GM23248 (cell line): ENCODE measurements around the gene CREB3L1. TPM values are rescaled to one million over a fixed set of nuclear protein-coding genes. Genes with fewer than 3 reads are reported as not detected.

Source experiments
- DNase-seq: peaks from one replicate; pipeline ENCODE4 v3.0.0-alpha.2; 2015
- H2AFZ ChIP-seq: fragments of 200-600 bp; sonication (generic); 2 replicates; pipeline ENCODE4 v1.6.1; 2016; ENCODE audit warnings: antibody characterized with exemption
- H3F3A ChIP-seq: fragments of 200-600 bp; sonication (generic); 2 replicates; pipeline ENCODE4 v1.6.1; 2016; ENCODE audit warnings: mild to moderate bottlenecking, antibody characterized with exemption, mixed run types; ENCODE audit not compliant: insufficient read depth
- H3K27ac ChIP-seq: fragments of 200-600 bp; sonication (generic); 2 replicates; pipeline ENCODE4 v1.5.1; 2016; ENCODE audit warnings: mild to moderate bottlenecking
- H3K27me3 ChIP-seq: fragments of 200-600 bp; sonication (generic); replicated peaks from 2 replicates; pipeline ENCODE4 v1.6.1; 2016; ENCODE audit warnings: mild to moderate bottlenecking; ENCODE audit not compliant: insufficient read depth
- H3K36me3 ChIP-seq: fragments of 200-600 bp; sonication (generic); 2 replicates; pipeline ENCODE4 v1.6.1; 2016; ENCODE audit warnings: low read depth, mild to moderate bottlenecking
- H3K4me1 ChIP-seq: fragments of 200-600 bp; sonication (generic); 2 replicates; pipeline ENCODE4 v1.6.1; 2016; ENCODE audit warnings: mild to moderate bottlenecking; ENCODE audit not compliant: insufficient read depth
- H3K4me2 ChIP-seq: fragments of 200-600 bp; sonication (generic); one replicate; pipeline ENCODE4 v1.6.1; 2016; ENCODE audit warnings: mild to moderate bottlenecking; ENCODE audit not compliant: unreplicated experiment
- H3K4me3 ChIP-seq: fragments of 200-600 bp; sonication (generic); 2 replicates; pipeline ENCODE4 v1.5.1; 2016; ENCODE audit warnings: mild to moderate bottlenecking
- H3K79me2 ChIP-seq: fragments of 200-600 bp; sonication (generic); 2 replicates; pipeline ENCODE4 v1.6.1; 2016; ENCODE audit warnings: mild to moderate bottlenecking; ENCODE audit not compliant: insufficient read depth
- H3K9ac ChIP-seq: fragments of 200-600 bp; sonication (generic); 2 replicates; pipeline ENCODE4 v1.6.1; 2016; ENCODE audit warnings: mild to moderate bottlenecking
- H3K9me2 ChIP-seq: fragments of 200-600 bp; sonication (generic); 2 replicates; pipeline ENCODE4 v1.6.1; 2016; ENCODE audit warnings: mixed run types, mild to moderate bottlenecking, moderate library complexity; ENCODE audit not compliant: insufficient read depth
- H3K9me3 ChIP-seq: fragments of 200-600 bp; sonication (generic); one replicate; pipeline ENCODE4 v1.6.1; 2017; ENCODE audit warnings: low read depth
- H4K20me1 ChIP-seq: fragments of 200-600 bp; sonication (generic); 2 replicates; pipeline ENCODE4 v1.6.0; 2016; ENCODE audit not compliant: insufficient read depth
- EZH2 ChIP-seq: fragments of 200-600 bp; sonication (generic); IDR thresholded peaks from 2 replicates; pipeline ENCODE4 v1.6.1; 2018; ENCODE audit warnings: antibody characterized with exemption, mild to moderate bottlenecking; ENCODE audit not compliant: insufficient read depth, poor library complexity, severe bottlenecking
- EZH2phosphoT487 ChIP-seq: fragments of 200-600 bp; sonication (generic); IDR thresholded peaks from 2 replicates; pipeline ENCODE4 v1.6.1; 2018; ENCODE audit warnings: antibody characterized with exemption, moderate library complexity, mild to moderate bottlenecking, low read depth; ENCODE audit not compliant: insufficient read depth
- WGBS, 2 experiments: methylation state at CpG; one replicate each; pipeline ENCODE4 v1.1.6; 2015 to 2017; ENCODE audit warnings: low lambda C conversion rate in 2 of 2, low coverage in 1 of 2; ENCODE audit errors: missing lambda C conversion rate in 2 of 2; 5-methylcytosine and 5-hydroxymethylcytosine counted together
- in situ Hi-C: fragments of 300-500 bp; cut with MboI; formaldehyde crosslinking; loops from 2 replicates; pipeline ENCODE4 v1.15.0; 2020
- polyA plus RNA-seq: library from polyadenylated mRNA; unstranded; fragments of >200 nt; fragmentation: Nextera tagmentation; extraction: Ambion mirVana; gene quantifications from 2 replicates; pipeline ENCODE4 v1.2.1, GENCODE V29; 2016
- total RNA-seq: library from RNA; depleted of rRNA; stranded (reverse); fragments of >200 nt; shearing (Covaris generic); gene quantifications from 2 replicates; pipeline ENCODE4 v1.2.3, GENCODE V29; 2014

Gene CREB3L1
- total and polyA plus RNA-seq, 2 experiments from 2014 or later = 37.7 to 146 TPM

DNA sequence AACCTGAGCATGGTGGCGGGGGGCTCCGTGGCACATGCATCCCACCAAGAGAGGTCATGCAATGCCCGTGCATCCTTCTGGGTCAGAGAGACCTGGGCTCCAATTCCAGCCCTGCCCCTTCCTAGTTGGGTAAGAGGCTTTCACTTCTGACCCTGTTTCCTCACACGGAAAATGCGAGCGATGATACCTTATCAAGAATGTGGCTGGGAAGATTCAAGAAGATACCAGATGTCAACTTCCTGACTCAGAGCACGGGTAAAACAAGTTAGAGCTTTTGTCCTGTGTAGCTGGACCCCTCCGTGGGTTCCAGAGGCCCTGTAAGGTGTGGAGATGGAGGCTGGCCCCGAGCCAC is 61.1 kb downstream of the CREB3L1 start:
- no peak overlapping the region for H3K4me2 ChIP-seq
- 26 to 29% methylated on average over 9 of the region's 9 CpGs for WGBS, 2 experiments
- peak overlapping the region; percentile 6; the same call in 1 of the 2 replicates for H3K4me3 ChIP-seq
- H3K9ac ChIP-seq = no peak overlapping the region
- H3K36me3 ChIP-seq = no peaks in the 10 kb centered on the region
- DNase-seq = no peak
- peak overlapping the region; percentile 34 for H2AFZ ChIP-seq
- TF ChIP-seq EZH2 = no peak
- TF ChIP-seq EZH2phosphoT487 = no peak
- H3K27ac ChIP-seq = no peak overlapping the region
- 0 out of 2 replicates have a peak, but pooled peaks cover 4% of the 10 kb centered on the region for H3K4me1 ChIP-seq
- H3F3A ChIP-seq = no peaks in the 10 kb centered on the region
- H4K20me1 ChIP-seq = no peaks in the 10 kb centered on the region
- in situ Hi-C loops = no loop called here
- H3K79me2 ChIP-seq = no peaks in the 10 kb centered on the region
- H3K27me3 ChIP-seq = no peaks in the 10 kb centered on the region; the same call in 1 of the 2 replicates
- H3K9me2 ChIP-seq = no peaks in the 10 kb centered on the region
- no peaks in the 10 kb centered on the region for H3K9me3 ChIP-seq

DNA sequence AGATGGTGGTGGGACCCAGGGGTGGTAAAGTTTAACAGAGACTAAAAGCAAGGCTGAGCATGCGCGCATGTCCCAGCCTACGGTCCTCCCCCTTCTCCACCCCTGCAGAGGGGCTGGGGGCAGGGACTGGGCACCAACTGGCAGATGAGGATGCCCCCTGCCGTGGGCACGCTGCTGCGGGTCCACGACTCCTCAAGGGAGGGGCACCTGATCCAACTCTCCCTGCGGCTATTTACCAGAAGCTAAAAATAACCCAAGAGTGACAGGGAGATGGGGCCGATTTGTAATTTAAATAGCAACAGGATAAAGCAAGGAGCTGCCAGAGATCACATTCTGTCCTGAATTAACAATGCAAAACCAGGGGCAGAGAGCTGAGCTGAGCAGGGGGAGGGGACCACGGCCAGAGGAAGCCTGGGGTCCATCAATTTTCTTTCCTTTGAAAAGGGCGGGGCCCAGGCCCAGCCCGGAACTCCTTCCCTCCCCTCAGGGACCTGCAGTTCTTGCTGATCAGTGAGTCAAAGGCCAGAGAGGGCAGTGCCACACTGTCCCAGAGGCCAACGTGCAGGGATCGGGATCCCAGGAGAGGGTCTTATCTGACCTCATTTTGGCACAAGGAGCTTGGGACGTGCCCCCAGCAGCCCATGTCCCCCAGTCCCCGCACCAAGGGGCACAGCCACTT is 61.7 kb downstream of the CREB3L1 start:
- no peak overlapping the region for H3K4me2 ChIP-seq

DNA sequence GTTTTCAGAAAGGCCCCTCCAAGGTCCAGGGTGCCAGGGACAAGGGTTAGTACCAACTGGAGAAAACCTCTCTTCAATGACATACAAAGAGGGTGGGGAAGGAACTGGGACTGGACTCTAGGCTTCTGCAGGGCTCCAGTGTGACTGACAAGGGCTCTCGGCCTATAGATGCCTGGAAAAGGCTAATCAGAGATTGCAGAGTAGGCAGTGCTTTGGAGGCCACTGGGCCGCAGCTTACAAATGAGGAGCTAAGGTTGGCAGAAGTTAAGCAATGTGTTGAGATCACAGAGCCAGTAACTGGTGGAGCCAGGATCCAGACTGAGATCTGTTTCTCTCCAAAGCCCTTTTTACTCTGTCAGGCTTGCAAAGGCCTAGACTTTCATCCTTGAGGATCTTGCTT is 62.4 kb downstream of the CREB3L1 start:
- Histone ChIP-seq H3K27ac (no peak overlapping the region), H3K4me3 (no peak overlapping the region), H2AFZ (no peak overlapping the region), H4K20me1 (no peaks in the 10 kb centered on the region), H3K9me3 (no peaks in the 10 kb centered on the region), H3K4me2 (no peak overlapping the region), H3K9ac (no peak overlapping the region), H3K27me3 (no peaks in the 10 kb centered on the region), H3K79me2 (no peaks in the 10 kb centered on the region), H3K4me1 (0 out of 2 replicates have a peak, but pooled peaks cover 4% of the 10 kb centered on the region), H3K36me3 (no peaks in the 10 kb centered on the region), H3K9me2 (no peaks in the 10 kb centered on the region), H3F3A (no peaks in the 10 kb centered on the region)
- in situ Hi-C loops = no loop called here
- no peak for TF ChIP-seq EZH2
- TF ChIP-seq EZH2phosphoT487 = no peak
- DNase-seq = no peak
- 66 to 72% methylated on average over 2 of the region's 2 CpGs for WGBS, 2 experiments

More for the DNA sequence above, 61.7 kb downstream of the CREB3L1 start:
- no peak for DNase-seq
- H3K79me2 ChIP-seq = no peaks in the 10 kb centered on the region
- H3K27ac ChIP-seq = no peak overlapping the region
- 30 to 35% methylated on average over 16 of the region's 16 CpGs for WGBS, 2 experiments
- in situ Hi-C loops = no loop called here
- no peak for TF ChIP-seq EZH2phosphoT487
- TF ChIP-seq EZH2 = no peak
- H3K36me3 ChIP-seq = no peaks in the 10 kb centered on the region
- H4K20me1 ChIP-seq = no peaks in the 10 kb centered on the region
- H3K9ac ChIP-seq = no peak overlapping the region
- H3F3A ChIP-seq = no peaks in the 10 kb centered on the region
- peak overlapping the region; percentile 34 for H2AFZ ChIP-seq
- H3K4me1 ChIP-seq = 0 out of 2 replicates have a peak, but pooled peaks cover 4% of the 10 kb centered on the region
- H3K4me3 ChIP-seq = peak overlapping the region; percentile 6; the same call in 1 of the 2 replicates
- no peaks in the 10 kb centered on the region; the same call in 1 of the 2 replicates for H3K27me3 ChIP-seq
- no peaks in the 10 kb centered on the region for H3K9me3 ChIP-seq
- no peaks in the 10 kb centered on the region for H3K9me2 ChIP-seq

DNA sequence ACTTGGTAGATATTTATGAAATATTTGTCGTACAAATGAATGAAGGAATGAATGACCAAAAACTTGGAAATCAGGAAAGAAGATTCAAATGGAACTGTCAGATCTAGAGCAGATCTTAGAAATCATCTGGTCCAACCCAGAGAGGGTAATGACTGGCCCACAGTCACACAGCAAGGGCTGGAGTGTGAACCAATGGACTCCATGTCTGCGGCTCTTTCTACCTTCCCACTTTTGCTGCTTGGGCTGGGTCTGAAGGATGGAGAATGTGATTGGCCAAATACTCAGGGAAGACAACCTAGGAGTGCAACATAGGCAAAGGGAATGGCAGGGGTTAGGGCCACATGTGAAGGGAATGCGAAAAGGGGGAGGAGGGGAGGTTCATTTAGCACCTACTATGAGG is 64.0 kb downstream of the CREB3L1 start:
- WGBS, 2 experiments = 85 to 86% methylated on average over 3 of the region's 3 CpGs
- H3K9ac ChIP-seq = no peak overlapping the region

More for the DNA sequence above, 64.0 kb downstream of the CREB3L1 start:
- Histone ChIP-seq H4K20me1 (no peaks in the 10 kb centered on the region), H3K4me2 (no peak overlapping the region), H3K4me3 (no peak overlapping the region), H3K27ac (no peak overlapping the region), H3K9me2 (no peaks in the 10 kb centered on the region), H3F3A (no peaks in the 10 kb centered on the region), H3K79me2 (no peaks in the 10 kb centered on the region), H3K4me1 (0 out of 2 replicates have a peak, but pooled peaks cover 1% of the 10 kb centered on the region), H3K36me3 (no peaks in the 10 kb centered on the region), H2AFZ (no peak overlapping the region), H3K9me3 (no peaks in the 10 kb centered on the region), H3K27me3 (no peaks in the 10 kb centered on the region)
- no peak for TF ChIP-seq EZH2
- TF ChIP-seq EZH2phosphoT487 = no peak
- in situ Hi-C loops = no loop called here
- no peak for DNase-seq
